Right kidney (tissue), 1 donor: ENCODE measurements around the gene NR4A1.

ENCODE experiments used
- DNase-seq: peaks from one replicate; pipeline ENCODE4 v3.0.0-alpha.2; 2016

Gene NR4A1

DNA sequence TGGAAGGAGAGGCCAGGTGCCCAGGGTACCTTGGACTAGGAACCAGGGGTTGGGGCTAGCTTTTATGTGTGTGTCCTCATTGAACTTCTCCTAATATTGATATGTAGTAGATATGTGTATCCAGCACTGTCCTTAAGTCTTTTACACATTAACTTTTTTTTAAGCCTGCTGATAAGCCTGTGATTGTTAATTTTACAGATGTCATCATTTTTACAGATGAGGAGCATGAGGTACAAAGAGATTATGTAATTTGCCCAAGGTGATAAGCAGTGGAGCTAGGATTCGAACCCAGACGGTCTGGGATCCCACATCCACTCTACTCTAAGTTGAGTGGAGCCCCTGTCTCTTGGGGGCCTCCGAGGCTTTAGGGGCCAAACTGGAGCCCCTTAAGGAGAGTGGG is 10.2 kb upstream of the NR4A1 start:
- no peak for DNase-seq

DNA sequence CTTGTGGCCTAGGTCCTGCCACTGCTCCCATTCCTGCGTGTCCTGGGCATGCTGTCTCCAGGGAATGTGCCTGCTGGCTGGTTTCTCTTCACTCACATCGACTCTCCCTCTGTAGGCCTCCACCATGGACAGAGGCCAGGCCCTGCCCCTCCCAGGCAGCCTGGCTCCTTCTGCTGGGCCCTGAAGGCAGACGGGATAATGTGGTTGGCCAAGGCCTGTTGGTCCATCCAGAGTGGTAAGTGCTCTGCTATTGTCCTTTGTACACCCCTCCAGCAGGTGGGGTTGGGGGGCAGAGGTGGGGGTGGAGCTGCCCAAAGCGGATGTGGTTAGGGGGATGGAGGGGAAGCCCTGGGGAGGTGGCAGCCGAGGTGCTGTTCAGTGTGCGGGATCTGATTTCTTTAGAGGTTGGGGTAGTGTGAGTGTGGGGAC is 9.5 kb upstream of the NR4A1 start:
- DNase-seq: no peak

DNA sequence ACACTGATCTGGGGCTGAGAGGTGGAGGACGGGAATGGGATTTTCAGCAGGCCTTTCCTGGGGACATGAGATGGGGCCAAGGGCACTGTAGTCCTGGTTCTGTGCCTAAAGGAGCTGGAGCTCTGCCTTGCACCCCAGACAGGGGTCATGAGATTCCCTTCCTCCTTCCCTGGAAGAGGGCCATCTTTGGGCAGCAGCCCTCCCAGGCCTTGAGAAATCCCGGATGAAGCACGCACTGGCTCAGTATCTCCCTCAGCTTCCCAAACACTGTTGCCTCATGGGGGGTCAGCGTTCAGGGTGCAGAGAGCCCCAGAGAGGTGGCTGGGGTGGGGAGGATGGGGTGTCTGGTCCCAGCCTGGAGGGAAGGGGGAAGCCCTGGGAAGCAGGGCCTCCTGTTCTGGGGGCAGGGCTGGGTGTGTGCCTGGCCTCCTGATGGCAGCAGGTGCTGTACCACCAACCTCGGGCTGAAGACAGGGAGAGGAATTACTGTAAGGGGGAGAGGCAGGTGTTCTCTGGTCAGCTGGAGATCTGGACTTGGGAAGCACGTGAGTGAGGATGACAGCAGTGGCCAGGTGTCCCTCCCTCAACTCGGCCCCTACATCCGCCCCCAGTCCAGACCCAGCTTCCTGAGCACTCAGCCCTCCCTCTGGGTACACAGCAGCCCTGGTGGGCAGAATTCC is 8.4 kb upstream of the NR4A1 start:
- no peak for DNase-seq

DNA sequence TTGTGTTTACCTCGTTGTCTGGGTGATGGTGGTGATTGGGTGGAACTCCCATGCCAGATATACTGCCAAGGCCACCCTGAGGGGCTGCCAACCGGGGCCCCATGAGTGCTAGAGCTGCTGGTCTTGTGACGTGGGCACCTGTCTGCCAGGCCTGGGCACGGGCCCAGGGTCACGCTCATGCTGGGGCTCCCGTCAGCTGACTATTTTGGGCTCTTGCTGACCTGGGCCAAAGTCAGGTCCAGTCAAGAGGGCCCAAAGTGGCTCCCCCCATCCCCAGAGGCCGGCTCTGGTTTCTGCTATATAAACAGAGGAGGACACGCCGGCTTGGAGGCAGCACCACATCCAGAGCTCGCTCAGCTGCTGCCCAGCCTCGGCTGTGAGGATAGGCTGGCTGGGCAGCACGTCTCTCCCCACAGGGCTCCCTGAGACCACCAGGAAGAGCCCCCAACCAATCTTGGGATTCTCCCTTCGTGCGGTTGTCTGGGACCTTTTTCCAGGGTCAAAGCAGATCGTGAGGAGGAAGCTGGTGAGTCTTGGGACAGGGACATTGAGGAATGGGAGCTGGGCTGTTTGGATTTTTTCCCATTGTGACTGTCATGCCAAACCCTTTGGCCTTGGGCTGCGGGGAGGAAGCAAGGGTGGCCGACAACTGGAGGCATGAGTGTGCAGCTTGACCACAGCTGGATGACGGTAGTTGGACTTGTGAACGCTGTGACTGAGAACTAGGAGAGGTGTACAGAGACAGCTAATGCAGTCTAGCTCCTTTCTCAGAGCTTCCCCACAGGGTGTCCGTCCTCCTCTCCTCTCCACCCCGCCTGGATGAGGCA is 7.6 kb upstream of the NR4A1 start:
- DNase-seq: no peak

DNA sequence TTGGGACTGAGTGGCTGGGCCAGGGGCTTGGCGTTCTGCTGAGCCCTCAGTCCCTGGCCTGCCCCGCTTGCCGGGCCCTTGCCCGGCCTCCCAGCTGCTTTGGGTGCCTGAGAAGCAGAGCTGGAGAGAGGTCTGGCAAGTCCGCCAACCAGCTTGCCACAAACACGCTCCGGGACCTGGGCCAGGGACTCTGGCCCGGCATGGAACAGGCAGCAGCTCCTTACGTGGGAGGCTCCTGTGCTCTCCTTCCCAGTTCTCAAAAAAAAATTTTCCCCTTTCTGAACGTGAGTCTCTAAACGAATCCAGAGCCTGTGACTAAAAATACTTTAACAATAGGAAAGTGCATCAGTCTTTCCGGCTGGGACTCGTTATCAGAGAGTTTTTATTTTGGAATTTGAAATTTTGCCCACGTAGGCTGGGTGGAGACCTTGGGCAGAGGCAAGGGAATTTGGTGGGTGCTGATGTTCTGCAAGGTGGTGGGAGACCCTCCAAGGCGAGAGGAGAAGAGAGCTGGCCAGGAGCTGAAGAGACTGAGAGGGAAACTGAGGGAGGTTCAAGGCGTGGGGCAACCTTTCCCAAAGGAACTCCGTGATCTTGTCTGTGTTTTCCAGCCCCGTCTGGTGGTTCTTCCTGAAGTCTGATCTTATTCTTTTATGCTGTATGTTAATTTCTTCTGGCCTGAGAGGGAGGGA is 6.8 kb upstream of the NR4A1 start:
- no peak for DNase-seq

DNA sequence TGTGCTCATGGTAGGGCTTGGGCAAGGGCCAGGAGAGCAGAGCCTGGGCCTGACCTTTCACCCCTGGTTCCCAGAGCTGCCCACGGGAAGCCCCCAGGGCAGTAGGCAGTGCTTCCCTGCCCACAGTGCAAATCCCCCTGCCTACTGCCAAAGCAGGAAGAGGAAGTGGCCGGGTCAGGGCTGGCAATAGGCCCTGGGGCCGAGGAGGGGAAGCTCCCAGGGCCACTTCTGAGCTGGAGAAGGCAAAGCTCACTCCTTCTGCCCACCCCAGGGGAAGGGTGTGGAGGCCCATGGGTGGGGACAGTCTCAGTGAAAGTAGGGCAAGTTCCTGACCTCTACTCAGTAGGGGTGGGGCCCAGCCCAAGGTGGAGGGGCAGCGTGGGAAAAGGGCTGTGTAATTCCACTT is 5.4 kb upstream of the NR4A1 start:
- DNase-seq: no peak

DNA sequence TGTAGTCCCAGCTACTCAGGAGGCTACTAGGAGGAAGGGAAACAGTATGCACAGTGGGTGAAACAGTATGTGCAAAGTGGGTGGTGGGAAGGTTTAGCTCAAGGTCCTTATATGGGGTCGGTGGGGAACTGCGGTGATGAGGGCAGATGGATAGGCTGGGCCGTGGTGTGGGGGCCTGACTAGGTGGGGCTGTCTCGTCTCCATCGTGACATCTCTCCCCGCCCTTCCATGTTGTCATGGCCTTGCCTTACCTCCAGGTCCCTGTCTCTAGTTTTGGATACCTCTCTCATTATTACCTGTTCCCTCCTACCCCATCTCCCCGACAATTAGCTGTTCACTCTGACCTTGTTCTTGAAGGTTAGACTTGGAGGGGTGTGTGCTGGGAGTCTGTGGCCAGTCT is 4.4 kb upstream of the NR4A1 start:
- no peak for DNase-seq

DNA sequence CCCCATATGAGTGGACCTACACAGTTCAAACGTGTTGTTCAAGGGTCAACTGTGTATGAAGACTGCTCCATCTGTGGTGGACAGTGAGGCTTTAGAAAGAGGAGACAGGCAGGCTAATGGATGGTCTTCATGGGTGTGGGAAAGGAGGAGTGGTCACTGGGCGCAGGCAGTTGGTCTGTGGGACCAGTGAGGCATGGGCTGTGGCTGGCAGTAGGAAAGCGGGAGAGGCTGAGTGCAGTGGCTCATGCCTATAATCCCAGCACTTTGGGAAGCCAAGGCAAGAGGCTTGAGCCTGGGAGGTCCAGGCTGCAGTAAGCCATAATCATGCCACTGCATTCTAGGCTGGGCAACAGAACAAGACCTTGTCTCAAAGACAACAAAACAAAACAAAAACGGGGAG is 2.0 kb upstream of the NR4A1 start:
- DNase-seq: no peak

DNA sequence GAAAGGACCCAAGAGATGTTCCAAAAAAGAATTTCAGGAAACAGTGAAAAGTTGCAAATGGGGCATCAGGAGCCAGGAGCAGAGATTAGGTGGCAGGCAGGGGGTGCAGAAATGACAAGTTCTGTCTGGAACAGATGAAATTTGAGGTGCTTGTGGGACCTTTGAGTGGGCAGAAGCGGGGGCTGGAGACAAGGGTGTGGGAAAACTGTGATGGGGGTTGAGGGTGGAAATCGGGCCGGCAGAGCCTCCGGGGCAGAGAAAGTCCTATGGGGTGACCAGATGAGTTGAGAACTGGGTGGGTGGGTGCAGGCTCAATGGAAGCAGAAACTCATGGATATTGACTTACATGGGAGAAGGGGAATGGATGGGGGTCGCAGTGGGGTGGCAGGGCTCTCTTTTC is 1.6 kb upstream of the NR4A1 start:
- DNase-seq: no peak

DNA sequence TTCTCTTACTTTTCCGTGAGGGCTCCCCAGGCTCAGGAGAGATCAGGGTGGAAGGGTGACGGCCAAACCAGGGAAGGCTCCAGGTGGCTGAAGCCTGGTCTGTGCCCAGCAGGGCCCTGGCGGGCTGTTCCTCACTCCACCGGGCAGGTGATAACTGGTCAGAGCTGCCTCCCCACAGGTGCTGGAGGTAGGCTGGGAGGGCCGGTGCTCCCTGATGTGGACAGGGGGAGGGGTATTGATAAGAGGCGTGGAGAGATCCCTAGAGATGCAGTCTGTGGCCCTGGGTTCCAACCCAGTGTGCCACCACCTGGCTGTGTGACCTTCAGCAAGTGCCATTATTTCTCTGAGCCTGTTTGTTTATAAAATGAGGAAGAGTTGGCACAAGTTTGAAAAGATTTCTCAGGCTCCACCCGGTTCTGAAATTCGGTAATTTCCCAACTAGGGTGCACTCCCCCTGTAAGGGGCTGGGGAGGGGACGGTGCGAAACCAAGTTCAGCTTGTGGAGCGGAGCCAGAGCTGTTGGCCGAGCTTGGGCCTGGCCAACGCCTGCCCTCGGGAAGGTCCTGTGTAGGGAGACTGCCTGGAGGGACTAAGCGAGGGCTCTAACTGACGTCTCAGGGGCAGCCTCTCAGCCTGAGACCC is 1.0 kb upstream of the NR4A1 start:
- DNase-seq: no peak

DNA sequence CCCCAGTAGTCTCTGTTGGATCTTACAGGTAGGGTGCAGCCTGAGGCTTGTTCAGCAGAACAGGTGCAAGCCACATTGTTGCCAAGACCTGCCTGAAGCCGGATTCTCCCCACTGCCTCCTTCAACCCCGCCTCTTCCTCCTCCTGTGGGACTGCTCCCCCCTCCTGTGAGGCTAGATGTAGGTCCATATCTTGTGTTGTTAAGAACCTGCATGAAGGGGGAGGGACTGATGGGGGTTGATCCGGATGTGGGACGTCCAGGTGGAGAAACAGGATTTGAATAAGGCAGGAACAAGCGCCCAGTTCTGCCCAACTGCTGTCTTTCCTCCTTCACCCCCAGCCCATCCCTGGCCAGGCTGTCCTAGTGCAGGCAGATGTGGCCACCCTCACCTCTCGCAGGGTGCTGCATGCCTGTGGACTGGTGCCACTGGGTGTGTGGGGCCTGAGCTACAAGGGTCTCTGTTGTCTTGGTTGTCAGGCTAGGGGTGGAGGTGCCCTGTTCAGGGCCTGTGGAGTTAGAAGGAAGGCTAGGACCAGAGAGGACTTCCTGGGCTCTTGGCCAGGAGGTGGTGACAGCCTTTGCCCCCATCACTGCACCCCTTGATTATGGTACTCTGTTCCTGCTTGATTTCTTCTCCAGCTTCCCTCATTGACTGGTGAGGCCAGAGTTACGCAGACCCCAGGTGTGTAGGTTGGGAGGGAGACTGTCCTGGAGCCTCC is 1.4 kb downstream of the NR4A1 start:
- DNase-seq: no peak

DNA sequence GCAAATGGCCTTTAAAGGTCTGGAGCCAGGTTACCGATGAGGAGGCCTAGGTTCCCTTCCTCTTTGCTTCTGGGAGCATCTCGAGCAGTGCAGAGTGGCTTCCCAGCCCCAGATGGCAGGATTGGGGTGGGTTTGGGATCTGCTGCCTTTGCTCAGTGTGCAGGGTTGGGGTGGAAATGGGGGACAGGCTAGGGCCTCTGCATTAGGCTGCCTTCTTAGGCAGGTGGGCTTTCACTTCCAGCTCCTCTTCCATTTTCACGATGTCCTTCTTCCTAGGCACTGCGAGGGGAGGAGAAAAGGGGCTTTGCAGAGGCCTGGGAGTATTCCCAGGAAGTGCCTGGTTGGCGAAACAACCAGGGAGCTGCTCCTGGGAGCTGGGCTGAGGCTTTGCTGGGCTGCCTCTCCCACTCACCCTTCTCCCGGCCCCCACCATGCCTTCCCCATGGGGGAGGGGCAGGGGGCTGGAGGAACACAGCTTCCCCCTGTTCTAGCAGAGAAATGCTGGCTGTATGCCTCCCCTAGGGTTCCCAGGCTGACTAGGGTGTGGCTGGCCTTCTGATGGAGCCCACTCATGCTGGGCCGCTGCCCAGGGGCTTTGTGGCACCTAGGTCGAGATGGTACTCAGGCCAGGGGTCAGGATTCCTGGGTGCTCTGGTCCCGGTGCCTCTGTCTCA is 2.4 kb downstream of the NR4A1 start:
- no peak for DNase-seq

DNA sequence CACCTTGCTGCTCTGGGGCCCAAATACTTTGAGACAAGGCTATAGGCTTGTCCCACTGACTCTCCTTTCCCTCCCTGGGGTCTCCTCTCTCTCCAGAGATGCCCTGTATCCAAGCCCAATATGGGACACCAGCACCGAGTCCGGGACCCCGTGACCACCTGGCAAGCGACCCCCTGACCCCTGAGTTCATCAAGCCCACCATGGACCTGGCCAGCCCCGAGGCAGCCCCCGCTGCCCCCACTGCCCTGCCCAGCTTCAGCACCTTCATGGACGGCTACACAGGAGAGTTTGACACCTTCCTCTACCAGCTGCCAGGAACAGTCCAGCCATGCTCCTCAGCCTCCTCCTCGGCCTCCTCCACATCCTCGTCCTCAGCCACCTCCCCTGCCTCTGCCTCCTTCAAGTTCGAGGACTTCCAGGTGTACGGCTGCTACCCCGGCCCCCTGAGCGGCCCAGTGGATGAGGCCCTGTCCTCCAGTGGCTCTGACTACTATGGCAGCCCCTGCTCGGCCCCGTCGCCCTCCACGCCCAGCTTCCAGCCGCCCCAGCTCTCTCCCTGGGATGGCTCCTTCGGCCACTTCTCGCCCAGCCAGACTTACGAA is 3.1 kb downstream of the NR4A1 start:
- DNase-seq: no peak

DNA sequence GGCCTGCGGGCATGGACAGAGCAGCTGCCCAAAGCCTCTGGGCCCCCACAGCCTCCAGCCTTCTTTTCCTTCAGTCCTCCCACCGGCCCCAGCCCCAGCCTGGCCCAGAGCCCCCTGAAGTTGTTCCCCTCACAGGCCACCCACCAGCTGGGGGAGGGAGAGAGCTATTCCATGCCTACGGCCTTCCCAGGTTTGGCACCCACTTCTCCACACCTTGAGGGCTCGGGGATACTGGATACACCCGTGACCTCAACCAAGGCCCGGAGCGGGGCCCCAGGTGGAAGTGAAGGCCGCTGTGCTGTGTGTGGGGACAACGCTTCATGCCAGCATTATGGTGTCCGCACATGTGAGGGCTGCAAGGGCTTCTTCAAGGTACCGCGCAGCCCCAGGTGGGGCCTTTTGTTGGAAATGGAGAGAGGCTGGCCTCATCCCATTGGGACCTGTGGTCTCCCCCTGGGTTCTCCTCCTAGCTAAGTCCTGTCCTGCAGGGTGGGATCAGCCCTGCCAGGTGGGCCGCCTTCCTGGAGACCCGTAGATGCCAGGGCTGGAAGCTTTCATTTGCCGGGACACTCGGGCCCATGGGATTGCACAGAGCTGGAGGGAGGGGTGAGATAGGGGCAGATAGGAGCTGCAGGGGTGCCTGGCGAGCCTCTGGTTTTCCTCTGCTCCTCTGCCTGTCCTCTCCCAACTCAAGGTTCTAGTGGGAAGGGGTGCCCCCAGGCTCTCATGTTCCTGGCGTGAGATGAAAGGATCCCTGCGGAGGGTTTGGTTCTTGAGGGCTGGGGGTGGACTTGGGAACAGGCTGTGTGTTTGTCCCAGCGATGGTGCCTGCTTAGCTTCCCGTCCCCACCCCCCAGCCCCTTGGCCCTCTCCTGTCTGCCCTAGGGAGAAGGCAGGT is 3.8 kb downstream of the NR4A1 start:
- no peak for DNase-seq

DNA sequence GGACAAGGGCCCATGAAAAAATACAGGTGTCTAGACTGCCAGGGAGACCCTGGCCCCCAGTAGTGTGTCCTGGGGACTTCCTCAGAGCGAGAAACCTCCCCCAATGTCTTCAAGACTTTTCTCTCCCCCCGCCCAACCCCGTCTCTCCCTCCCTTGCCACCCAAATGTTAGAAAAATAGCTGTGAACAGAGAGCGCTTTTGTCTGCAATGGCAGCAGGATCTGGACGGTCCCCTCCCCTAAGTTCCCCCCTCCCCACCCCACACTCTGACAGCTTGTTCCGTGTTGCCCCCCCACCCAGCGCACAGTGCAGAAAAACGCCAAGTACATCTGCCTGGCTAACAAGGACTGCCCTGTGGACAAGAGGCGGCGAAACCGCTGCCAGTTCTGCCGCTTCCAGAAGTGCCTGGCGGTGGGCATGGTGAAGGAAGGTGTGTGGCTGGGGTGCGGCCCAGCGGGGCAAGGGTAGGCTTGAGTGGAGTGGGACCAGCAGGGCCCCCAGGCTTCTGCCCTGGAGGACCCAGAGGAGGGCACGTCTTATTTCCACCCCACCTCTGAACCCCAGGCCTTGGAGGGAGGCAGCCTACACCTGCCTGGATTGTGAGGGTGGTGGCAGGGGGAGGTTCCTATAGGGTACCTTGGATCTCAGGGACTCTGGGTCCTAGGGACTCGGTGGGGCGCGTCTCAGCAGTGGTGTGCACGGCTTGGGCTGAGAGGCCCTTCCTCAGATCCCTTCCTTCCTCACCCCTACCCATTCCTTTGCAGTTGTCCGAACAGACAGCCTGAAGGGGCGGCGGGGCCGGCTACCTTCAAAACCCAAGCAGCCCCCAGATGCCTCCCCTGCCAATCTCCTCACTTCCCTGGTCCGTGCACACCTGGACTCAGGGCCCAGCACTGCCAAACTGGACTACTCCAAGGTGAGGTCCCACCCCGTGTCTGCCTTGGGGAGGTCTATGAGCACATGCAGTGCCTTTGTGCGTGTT is 4.8 kb downstream of the NR4A1 start:
- DNase-seq: no peak

DNA sequence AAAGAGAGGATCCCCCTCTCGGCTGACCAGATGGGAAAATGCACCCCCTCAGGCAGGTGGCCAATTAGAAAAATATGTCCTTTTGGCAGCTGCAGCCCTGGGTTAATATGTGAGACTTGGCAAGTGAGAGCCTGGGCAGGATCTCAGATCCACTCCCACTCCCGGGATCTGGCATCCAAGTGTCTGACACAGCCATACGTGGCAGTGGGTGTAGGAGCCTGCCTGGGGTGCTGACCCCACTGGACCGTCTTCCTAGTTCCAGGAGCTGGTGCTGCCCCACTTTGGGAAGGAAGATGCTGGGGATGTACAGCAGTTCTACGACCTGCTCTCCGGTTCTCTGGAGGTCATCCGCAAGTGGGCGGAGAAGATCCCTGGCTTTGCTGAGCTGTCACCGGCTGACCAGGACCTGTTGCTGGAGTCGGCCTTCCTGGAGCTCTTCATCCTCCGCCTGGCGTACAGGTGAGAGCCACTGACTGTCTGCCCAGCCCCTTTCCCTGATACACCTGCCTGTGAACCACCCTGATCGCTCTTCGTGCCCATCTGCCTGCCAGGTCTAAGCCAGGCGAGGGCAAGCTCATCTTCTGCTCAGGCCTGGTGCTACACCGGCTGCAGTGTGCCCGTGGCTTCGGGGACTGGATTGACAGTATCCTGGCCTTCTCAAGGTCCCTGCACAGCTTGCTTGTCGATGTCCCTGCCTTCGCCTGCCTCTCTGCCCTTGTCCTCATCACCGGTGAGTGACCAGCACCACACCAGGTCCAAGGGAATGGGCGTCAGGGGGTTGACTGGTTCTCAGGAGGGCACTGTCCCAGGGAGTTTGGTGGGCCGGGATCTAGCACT is 5.8 kb downstream of the NR4A1 start:
- no peak for DNase-seq

DNA sequence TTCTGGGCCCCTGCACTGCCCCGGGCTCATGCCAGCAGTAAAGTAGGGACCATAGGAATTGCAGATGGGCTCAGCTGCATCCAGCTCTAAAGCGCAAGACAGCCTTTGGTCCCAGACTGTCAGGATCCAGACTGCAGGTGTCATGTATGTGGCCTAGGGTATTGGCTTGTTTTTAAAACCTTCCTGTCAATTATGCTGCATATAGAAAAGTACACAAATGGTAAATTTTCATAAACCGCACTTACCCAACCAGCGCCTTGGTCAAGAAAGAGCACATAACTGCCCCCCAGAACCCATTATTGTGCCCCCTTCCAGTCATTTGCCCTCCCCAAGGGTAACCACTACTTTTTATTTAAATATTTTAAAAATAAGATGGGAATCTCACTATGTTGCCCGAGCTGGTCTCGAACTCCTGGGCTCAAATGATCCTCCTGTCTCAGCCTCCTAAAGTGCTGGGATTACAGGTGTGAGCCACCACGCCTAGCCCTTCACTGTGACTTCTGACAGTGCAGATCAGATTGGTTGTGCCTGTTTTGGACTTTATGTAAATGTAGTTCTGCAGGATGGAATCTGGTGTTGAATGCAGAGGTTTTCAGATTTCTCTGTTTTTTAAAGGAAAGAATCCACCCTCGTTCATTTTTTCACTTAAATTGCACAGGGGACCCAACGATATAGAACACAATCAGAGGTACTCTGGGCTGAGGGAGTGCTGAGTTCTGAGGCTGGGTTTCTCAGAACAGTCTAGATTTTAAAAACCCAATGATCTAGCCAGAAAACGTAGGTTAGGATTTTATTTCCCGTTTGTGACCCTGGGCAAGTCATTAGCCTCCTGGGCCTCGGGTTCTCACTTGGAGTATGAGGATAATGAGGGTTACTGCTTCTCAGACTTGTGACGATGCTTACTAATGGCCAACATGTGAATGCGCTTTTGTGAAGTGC is 6.7 kb downstream of the NR4A1 start:
- DNase-seq: no peak
